Ovary (tissue), 9 donors: ENCODE measurements around the gene TRAK2. TPM values are rescaled to one million over a fixed set of nuclear protein-coding genes. Genes with fewer than 3 reads are reported as not detected.

Experiments
- DNase-seq, 5 donors: peaks; one replicate each; pipeline ENCODE4 v3.0.0-alpha.2; 2019 to 2020
- H3K27ac ChIP-seq, 2 donors: fragments of 200-600 bp; one replicate each; pipeline versions ENCODE4 v1.5.1 to v1.8.0; 2019 to 2022
- H3K27me3 ChIP-seq: fragments of 200-600 bp; one replicate; pipeline ENCODE4 v1.8.0; 2022
- H3K36me3 ChIP-seq: fragments of 200-600 bp; sonication (generic); one replicate; pipeline ENCODE4 v1.5.1; 2019
- H3K4me1 ChIP-seq: one replicate; pipeline ENCODE4 v1.8.1; 2013; ENCODE audit warnings: mild to moderate bottlenecking, moderate library complexity; ENCODE audit not compliant: insufficient read depth
- H3K4me3 ChIP-seq: fragments of 200-600 bp; sonication (generic); one replicate; pipeline ENCODE4 v1.5.1; 2017
- H3K9me3 ChIP-seq, 2 donors: fragments of 200-600 bp in 1 of 2; sonication (generic) in 1 of 2; one replicate each; pipeline versions ENCODE4 v1.5.1 to v1.8.1; 2013 to 2019; ENCODE audit warnings: mild to moderate bottlenecking in 1 of 2, moderate library complexity in 1 of 2
- CTCF ChIP-seq, 3 donors: fragments of 450-650 bp in 2 of 3; fragments of 200-600 bp in 1 of 3; IDR thresholded peaks; one replicate each; pipeline versions ENCODE4 v1.5.1 to v1.8.0; 2016 to 2022; ENCODE audit warnings: antibody characterized with exemption in 3 of 3, mild to moderate bottlenecking in 1 of 3
- EP300 ChIP-seq: sonication (generic); formaldehyde crosslinking; IDR thresholded peaks from one replicate; pipeline ENCODE4 v1.6.1; 2017; ENCODE audit warnings: antibody characterized with exemption
- POLR2A ChIP-seq: fragments of 450-650 bp; IDR thresholded peaks from one replicate; pipeline ENCODE4 v1.6.1; 2017; ENCODE audit warnings: antibody characterized with exemption, mild to moderate bottlenecking, moderate library complexity
- WGBS, 3 donors: extraction: QIAGEN DNeasy Blood & Tissue Kit in 1 of 3; methylation state at CpG; one replicate each; pipeline versions ENCODE4 v1.1.5 to v1.1.7; 2013 to 2017; 5-methylcytosine and 5-hydroxymethylcytosine counted together
- intact Hi-C, 4 donors: fragments of 100-400 bp; cut with DNase I; formaldehyde crosslinking; loops; one replicate each; pipeline versions ENCODE4 v1.11.0 to v1.15.1; 2022 to 2023
- polyA plus RNA-seq, 2 donors: library from polyadenylated mRNA; stranded (reverse); fragments of 200-250 nt in 1 of 2; fragments of 350-450 nt in 1 of 2; fragmentation: Illumina TruSeq in 1 of 2; extraction: RNeasy Lipid Tissue Mini Kit (QIAGEN cat#74804) in 1 of 2; gene quantifications; one replicate each; pipeline ENCODE4 v1.2.3, GENCODE V29; 2013 to 2014
- total RNA-seq, 7 donors: library from RNA; depleted of rRNA in 2 of 7; stranded (reverse); fragments of >200 nt in 2 of 7; fragmentation: NEBNext Ultra II Directional in 3 of 7; extraction: Animal tissue kit (Norgen Biotek cat#: 25700) in 3 of 7; gene quantifications; one replicate each; pipeline versions ENCODE4 v1.1.0 to v1.2.4, GENCODE V29; 2016 to 2023
- donor health status: DM: no; HTN: no; CAD: no; lungs with moderate emphysema.
- donor health status: DM: no; HTN: no; CAD: no.
- donor health status: Bipolar disorder and iron deficiency.
- donor health status: DM: yes; HTN: yes; CAD: no.
- donor health status: DM: no; HTN: no; CAD: no.
- donor health status: DM: yes; HTN: yes; CAD: no.

The TRAK2 gene
- total and polyA plus RNA-seq, 9 donors: 8.3 to 33.7 (median 20.2) TPM

GRCh38 chr2:201406077-201406662 is 45.1 kb downstream of the TRAK2 start:
- Histone ChIP-seq H3K4me3 (no peak overlapping the region), H3K27ac (peak overlapping the region; percentile 7 to 72), H3K36me3 (no peaks in the 10 kb centered on the region), H3K4me1 (peaks cover 6% of the 10 kb centered on the region), H3K27me3 (no peaks in the 10 kb centered on the region), H3K9me3 (no peaks in the 10 kb centered on the region)
- intact Hi-C loops: no loop called here
- 8 to 16% (median 11%) methylated on average over 3 of the region's 3 CpGs for WGBS, 3 donors
- peak in 2 of 5 donors; percentile 21 to 72 for DNase-seq
- TF ChIP-seq CTCF (IDR thresholded peaks at IDR 0.05) (no peak), EP300 (no peak), POLR2A (no peak)

GRCh38 chr2:201404699-201405280 is 46.5 kb downstream of the TRAK2 start:
- no peak overlapping the region for H3K4me3 ChIP-seq
- intact Hi-C loops: no loop called here
- no peaks in the 10 kb centered on the region for H3K27me3 ChIP-seq
- DNase-seq: no peak
- no peaks in the 10 kb centered on the region for H3K36me3 ChIP-seq
- H3K4me1 ChIP-seq: peaks cover 6% of the 10 kb centered on the region
- no peak overlapping the region for H3K27ac ChIP-seq
- no peak for TF ChIP-seq CTCF (IDR thresholded peaks at IDR 0.05)
- WGBS, 3 donors: 86 to 96% (median 94%) methylated on average over 3 of the region's 3 CpGs
- H3K9me3 ChIP-seq: no peaks in the 10 kb centered on the region

- H3K4me3 ChIP-seq: no peak overlapping the region
- no peaks in the 10 kb centered on the region for H3K27me3 ChIP-seq
- no peak for TF ChIP-seq CTCF (IDR thresholded peaks at IDR 0.05)
- TF ChIP-seq EP300: no peak
- no peak for TF ChIP-seq POLR2A
- peaks cover 6% of the 10 kb centered on the region for H3K4me1 ChIP-seq
- H3K36me3 ChIP-seq: no peaks in the 10 kb centered on the region
- DNase-seq: no peak
- H3K27ac ChIP-seq: no peak overlapping the region
- 54 to 73% (median 68%) methylated on average over 3 of the region's 3 CpGs for WGBS, 3 donors
- no peaks in the 10 kb centered on the region for H3K9me3 ChIP-seq
- intact Hi-C loops: no loop called here
Measured at GRCh38 chr2:201403880-201404279, 47.4 kb downstream of the TRAK2 start.

- no peaks in the 10 kb centered on the region for H3K9me3 ChIP-seq
- H3K36me3 ChIP-seq: no peaks in the 10 kb centered on the region
- no peak overlapping the region for H3K27ac ChIP-seq
- H3K4me3 ChIP-seq: no peak overlapping the region
- no peaks in the 10 kb centered on the region for H3K27me3 ChIP-seq
- WGBS, 3 donors: 54 to 57% (median 56%) methylated on average over 6 of the region's 6 CpGs
- peaks cover 6% of the 10 kb centered on the region for H3K4me1 ChIP-seq
- intact Hi-C loops: no loop called here
- TF ChIP-seq POLR2A (no peak), EP300 (no peak), CTCF (IDR thresholded peaks at IDR 0.05) (no peak)
- no peak for DNase-seq
Measured at GRCh38 chr2:201402651-201403562, 48.4 kb downstream of the TRAK2 start.
